ENCODE measurements around the gene IFI27L2. TPM values are rescaled to one million over a fixed set of nuclear protein-coding genes. Genes with fewer than 3 reads are reported as not detected.

Gene IFI27L2
- total RNA-seq, 1 donor from 2014 or later: 30.4 TPM

GRCh38 chr14:94174604-94175010 lies 45.2 kb upstream of the IFI27L2 start:
- Mint-ChIP-seq H3K36me3 (ENCODE audit: low read depth) (no peaks in the 10 kb centered on the region), H3K27me3 (ENCODE audit: low read depth) (peaks cover 84% of the 10 kb centered on the region), H3K4me3 (no peak overlapping the region), H3K4me1 (peaks cover 19% of the 10 kb centered on the region), H3K27ac (ENCODE audit: unreplicated experiment) (no peak overlapping the region), H3K9me3 (no peaks in the 10 kb centered on the region)
- peak; percentile 19 for DNase-seq (ENCODE audit: low read depth, low spot score)
- no peak for TF ChIP-seq CTCF (conservative IDR thresholded peaks at IDR 0.05)

DNA sequence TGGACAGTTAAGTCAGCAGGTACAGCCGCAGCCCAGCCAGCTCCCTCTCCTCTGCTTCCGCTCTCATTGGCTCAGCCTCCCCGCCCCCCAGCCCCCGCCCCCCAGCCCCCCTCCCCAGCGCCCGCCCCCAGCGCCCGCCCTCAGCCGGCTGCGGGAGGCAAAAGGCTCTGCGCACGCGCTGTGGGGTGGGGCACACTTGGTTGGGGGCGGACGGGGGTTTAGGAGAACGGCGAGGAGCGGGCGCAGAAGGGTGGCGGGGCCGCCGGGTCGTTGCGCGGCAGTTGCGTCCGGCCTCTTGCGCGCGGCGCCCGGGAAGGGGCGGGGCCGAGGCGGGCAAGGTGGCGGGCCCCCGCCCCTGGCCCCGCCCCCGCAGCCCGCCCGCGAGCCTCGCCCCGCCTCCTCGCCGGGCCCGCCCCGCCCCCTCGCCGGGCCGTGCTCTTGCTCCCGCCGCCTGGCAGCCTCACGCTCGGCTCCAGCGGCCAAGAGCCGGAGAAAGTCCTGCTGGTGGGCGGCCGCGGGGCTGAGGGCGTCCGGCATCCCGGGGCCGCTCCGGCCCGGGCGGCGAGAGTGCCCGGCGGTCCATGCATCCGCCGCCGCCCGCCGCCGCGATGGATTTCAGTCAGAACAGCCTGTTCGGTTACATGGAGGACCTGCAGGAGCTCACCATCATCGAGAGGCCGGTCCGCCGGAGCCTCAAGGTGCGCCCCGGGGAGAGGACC lies 44.6 kb upstream of the IFI27L2 start, which contains the start of gene PPP4R4:
PPP4R4 (plus strand) TSS at position 438 of the 719 bp plus-strand sequence; CDS start at position 582, 144 bp downstream.
- no peaks in the 10 kb centered on the region for H3K36me3 Mint-ChIP-seq (ENCODE audit: low read depth)
- peak; percentile 94 for DNase-seq (ENCODE audit: low read depth, low spot score)

GRCh38 chr14:94173471-94173884 lies 44.1 kb upstream of the IFI27L2 start:
- no peaks in the 10 kb centered on the region for H3K9me3 Mint-ChIP-seq
- peaks cover 19% of the 10 kb centered on the region for H3K4me1 Mint-ChIP-seq
- H3K4me3 Mint-ChIP-seq: peak overlapping the region; percentile 80
- no peak for DNase-seq (ENCODE audit: low read depth, low spot score)
- no peak overlapping the region for H3K27ac Mint-ChIP-seq (ENCODE audit: unreplicated experiment)
- no peak for TF ChIP-seq CTCF (conservative IDR thresholded peaks at IDR 0.05)
- peaks cover 76% of the 10 kb centered on the region for H3K27me3 Mint-ChIP-seq (ENCODE audit: low read depth)
- no peaks in the 10 kb centered on the region for H3K36me3 Mint-ChIP-seq (ENCODE audit: low read depth)

More for the DNA sequence above, 44.6 kb upstream of the IFI27L2 start, which contains the start of gene PPP4R4:
- TF ChIP-seq CTCF (conservative IDR thresholded peaks at IDR 0.05): no peak
- H3K27ac Mint-ChIP-seq (ENCODE audit: unreplicated experiment): no peak within 1 kb of the TSS
- H3K4me3 Mint-ChIP-seq: peak within 1 kb of the TSS; percentile 80
- peaks cover 81% of the 10 kb centered on the region for H3K27me3 Mint-ChIP-seq (ENCODE audit: low read depth)
- H3K4me1 Mint-ChIP-seq: peaks cover 19% of the 10 kb centered on the region
- H3K9me3 Mint-ChIP-seq: no peaks in the 10 kb centered on the region

DNA sequence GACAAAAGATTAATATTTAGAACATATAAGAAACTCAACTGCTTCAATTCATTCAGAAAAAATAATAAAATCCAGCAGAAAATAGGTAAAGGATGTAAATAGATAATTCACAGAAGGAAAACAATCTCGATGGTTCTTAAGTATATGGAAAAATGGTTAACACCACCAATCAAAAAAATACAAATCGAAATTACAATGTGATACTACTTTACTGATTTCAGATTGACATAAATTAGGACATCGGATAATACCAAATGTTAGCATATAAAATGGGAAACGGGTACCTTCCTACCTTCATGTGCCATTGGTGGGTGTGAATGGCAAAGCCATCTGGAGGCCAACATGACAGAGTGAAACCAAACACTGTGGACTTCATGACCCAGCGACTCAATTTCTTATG lies 43.1 kb upstream of the IFI27L2 start:
- Mint-ChIP-seq H3K4me3 (peak overlapping the region; percentile 80), H3K9me3 (no peaks in the 10 kb centered on the region), H3K36me3 (ENCODE audit: low read depth) (no peaks in the 10 kb centered on the region), H3K4me1 (peaks cover 19% of the 10 kb centered on the region), H3K27ac (ENCODE audit: unreplicated experiment) (no peak overlapping the region), H3K27me3 (ENCODE audit: low read depth) (peaks cover 66% of the 10 kb centered on the region)
- no peak for DNase-seq (ENCODE audit: low read depth, low spot score)
- TF ChIP-seq CTCF (conservative IDR thresholded peaks at IDR 0.05): no peak

- no peak overlapping the region for H3K27ac Mint-ChIP-seq (ENCODE audit: unreplicated experiment)
- no peak for DNase-seq (ENCODE audit: low read depth, low spot score)
- peak overlapping the region; percentile 6 for H3K4me3 Mint-ChIP-seq
- no peak for TF ChIP-seq CTCF (conservative IDR thresholded peaks at IDR 0.05)
- H3K36me3 Mint-ChIP-seq (ENCODE audit: low read depth): no peaks in the 10 kb centered on the region
- H3K9me3 Mint-ChIP-seq: no peaks in the 10 kb centered on the region
- H3K4me1 Mint-ChIP-seq: peaks cover 19% of the 10 kb centered on the region
- H3K27me3 Mint-ChIP-seq (ENCODE audit: low read depth): peaks cover 56% of the 10 kb centered on the region
Observed at GRCh38 chr14:94171208-94171607, 41.8 kb upstream of the IFI27L2 start.
